ENCODE results near the gene CEMIP. TPM values are rescaled to one million over a fixed set of nuclear protein-coding genes. Genes with fewer than 3 reads are reported as not detected.

Gene CEMIP
- polyA plus RNA-seq, 1 of the 3 experiments (the other 2 are of a cell fraction), result 27.8 TPM

GRCh38 chr15:80966431-80967197, 187.4 kb downstream of the CEMIP start:
- 90% methylated on average over 8 of the region's 8 CpGs for WGBS (ENCODE audit: low lambda C conversion rate)
- Histone ChIP-seq H3K27me3 (ENCODE audit: insufficient read depth) (no peaks in the 10 kb centered on the region), H3K27ac (ENCODE audit: low read depth in 2 of 2, low read length in 1 of 2) (peak overlapping the region in 1 of 2 experiments; percentile 58; a peak in 1 of 4 replicates), H3K4me1 (ENCODE audit: control insufficient read depth in 1 of 2, insufficient read depth in 2 of 2, low read depth in 1 of 2, low read length in 1 of 2) (peaks cover 0 to 7% of the 10 kb centered on the region in 2 experiments; a peak in 1 of 4 replicates), H3K9me2 (no peaks in the 10 kb centered on the region), H3K9me3 (no peaks in the 10 kb centered on the region), H3F3A (replicated peaks; ENCODE audit: insufficient read depth) (no peaks in the 10 kb centered on the region), H3K36me3 (replicated peaks in 1 of 2; ENCODE audit: control insufficient read depth in 1 of 2, insufficient read depth in 2 of 2, low read length in 1 of 2) (no peaks in the 10 kb centered on the region), H3K4me2 (no peak overlapping the region), H3K79me2 (ENCODE audit: insufficient read depth) (no peaks in the 10 kb centered on the region; the same call in 1 of the 2 replicates), H3K9ac (no peak overlapping the region), H2AFZ (ENCODE audit: low read depth) (no peak overlapping the region), H4K20me1 (ENCODE audit: insufficient read depth) (no peaks in the 10 kb centered on the region), H3K4me3 (ENCODE audit: low read depth in 2 of 2, low read length in 1 of 2) (no peak overlapping the region)
- POLR2A ChIA-PET, result no interaction called here
- TF ChIP-seq MEF2A (IDR thresholded peaks at IDR 0.05; ENCODE audit: borderline replicate concordance, low read depth), result no peak
- no peak for TF ChIP-seq EP300 (IDR thresholded peaks at IDR 0.05; ENCODE audit: borderline replicate concordance in 1 of 2, low read depth in 1 of 2, low read length in 1 of 2)
- no peak for TF ChIP-seq NFIC (IDR thresholded peaks at IDR 0.05; ENCODE audit: borderline replicate concordance)
- no peak for TF ChIP-seq MAX (IDR thresholded peaks at IDR 0.05; ENCODE audit: low read depth)
- TF ChIP-seq NRF1 (IDR thresholded peaks at IDR 0.05; ENCODE audit: low read depth, low read length), result no peak
- no peak for TF ChIP-seq RXRA (IDR thresholded peaks at IDR 0.05; ENCODE audit: borderline replicate concordance, low read depth)
- TF ChIP-seq CTCF (IDR thresholded peaks at IDR 0.05), result no peak
- no peak for TF ChIP-seq SIN3A (IDR thresholded peaks at IDR 0.05; ENCODE audit: borderline replicate concordance, low read depth, low read length)
- no peak for TF ChIP-seq EZH2phosphoT487 (IDR thresholded peaks at IDR 0.05; ENCODE audit: borderline replicate concordance, low read depth)
- TF ChIP-seq GABPA (IDR thresholded peaks at IDR 0.05; ENCODE audit: low read depth), result no peak
- TF ChIP-seq RAD21 (IDR thresholded peaks at IDR 0.05; ENCODE audit: low read length), result no peak
- no peak for TF ChIP-seq RFX5 (IDR thresholded peaks at IDR 0.05; ENCODE audit: low read length)
- no peak for TF ChIP-seq ZBTB33 (IDR thresholded peaks at IDR 0.05; ENCODE audit: borderline replicate concordance, low read depth)
- no peak for TF ChIP-seq POLR2AphosphoS5 (IDR thresholded peaks at IDR 0.05; ENCODE audit: low read depth, low read length)
- no peak for TF ChIP-seq FOXM1 (IDR thresholded peaks at IDR 0.05; ENCODE audit: low read depth)
- TF ChIP-seq TEAD4 (IDR thresholded peaks at IDR 0.05; ENCODE audit: borderline replicate concordance, insufficient read depth), result no peak
- TF ChIP-seq YY1 (IDR thresholded peaks at IDR 0.05; ENCODE audit: low read depth), result no peak
- no peak for TF ChIP-seq ELF1 (IDR thresholded peaks at IDR 0.05)
- TF ChIP-seq IRF3 (IDR thresholded peaks at IDR 0.05; ENCODE audit: low read depth, low read length), result no peak
- no peak for TF ChIP-seq PBX3 (IDR thresholded peaks at IDR 0.05)
- no peak for DNase-seq
- CTCF ChIA-PET, result interaction anchor here (1.1 to 6.3 kb wide), 6 partner anchors 9 to 399 kb away, joined by 3 to 139 read pairs (median 28); partner anchors contain the start of gene CEMIP
